GM21825 (cell line): ENCODE measurements around the gene AGER.
"Not testable (repeated sequence)": the region's sequence is repeated elsewhere in the genome, so short reads cannot be mapped to it uniquely, and the experiment has no call there.

ENCODE experiments used
- ATAC-seq: cut with Tn5 transposase; IDR thresholded peaks from one replicate; pipeline ENCODE4 v1.9.1; 2021; ENCODE audit warnings: mild to moderate bottlenecking, moderate library complexity; ENCODE audit not compliant: unreplicated experiment

AGER gene

GRCh38 chr6:32200711-32201475 is 16.8 kb upstream of the AGER start:
- no peak for ATAC-seq

- no peak for ATAC-seq
Measured at GRCh38 chr6:32198866-32199265, 14.8 kb upstream of the AGER start.

DNA sequence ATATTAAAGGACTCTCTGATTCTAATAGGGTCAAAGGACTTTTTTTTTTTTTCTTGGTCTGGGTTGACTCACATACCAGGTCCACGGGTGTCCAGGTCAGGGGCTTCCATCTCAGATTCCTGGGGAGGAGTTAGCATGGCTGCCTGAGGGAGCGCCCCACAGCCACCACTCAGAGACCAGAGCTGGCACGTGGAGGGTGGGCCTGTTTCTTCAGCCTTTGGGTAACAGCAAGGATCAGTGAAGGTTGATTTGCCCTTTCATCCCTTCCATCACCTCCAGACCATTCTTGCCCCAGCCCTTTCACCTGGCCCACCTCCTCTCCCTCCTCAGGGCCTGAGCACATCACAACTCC is 14.3 kb upstream of the AGER start:
- ATAC-seq: no peak

- ATAC-seq: no peak
Measured at GRCh38 chr6:32196682-32197616, 12.9 kb upstream of the AGER start.

DNA sequence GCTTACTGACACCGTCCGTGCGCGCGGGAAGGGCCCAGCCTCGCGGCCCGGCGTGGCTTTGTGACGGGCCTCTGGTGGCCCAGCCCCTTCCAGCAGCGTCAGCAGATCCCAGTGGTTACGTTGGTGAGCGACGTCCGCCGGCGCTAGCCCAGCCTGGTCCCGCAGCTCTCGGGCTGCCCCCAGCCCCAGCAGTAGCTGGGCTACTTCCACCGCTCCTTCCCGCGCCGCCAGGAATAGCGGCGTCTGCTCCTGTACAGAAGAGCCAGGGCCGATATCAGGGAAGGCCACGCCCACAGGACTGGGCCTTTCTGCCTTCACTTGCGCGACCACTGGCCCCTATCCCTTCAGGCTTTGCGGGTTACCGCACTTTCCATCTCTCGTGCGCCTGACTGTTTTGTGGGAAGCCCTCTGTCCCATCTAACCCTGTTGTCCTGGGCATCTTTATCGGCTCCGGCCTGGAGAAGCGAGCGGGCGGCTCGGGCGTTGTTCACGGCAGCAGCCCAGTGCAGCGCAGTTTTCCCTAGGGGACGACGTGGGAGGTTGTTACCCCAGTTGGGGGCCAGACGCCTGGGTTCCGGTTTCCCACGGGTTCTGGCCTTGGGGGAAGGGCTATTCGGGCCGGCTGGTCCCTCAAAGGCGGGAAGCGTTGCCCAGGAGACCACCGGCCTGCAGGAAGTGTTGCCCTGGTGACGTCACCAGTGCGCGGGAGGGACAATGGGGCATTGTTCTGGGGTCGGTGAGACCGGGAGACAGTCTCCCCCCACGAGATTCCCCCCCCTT is 12.0 kb upstream of the AGER start:
- peak; percentile 16 for ATAC-seq

GRCh38 chr6:32195652-32195901 is 11.5 kb upstream of the AGER start:
- ATAC-seq: peak; percentile 65

- no peak for ATAC-seq
Measured at GRCh38 chr6:32194825-32195651, 11.0 kb upstream of the AGER start.

DNA sequence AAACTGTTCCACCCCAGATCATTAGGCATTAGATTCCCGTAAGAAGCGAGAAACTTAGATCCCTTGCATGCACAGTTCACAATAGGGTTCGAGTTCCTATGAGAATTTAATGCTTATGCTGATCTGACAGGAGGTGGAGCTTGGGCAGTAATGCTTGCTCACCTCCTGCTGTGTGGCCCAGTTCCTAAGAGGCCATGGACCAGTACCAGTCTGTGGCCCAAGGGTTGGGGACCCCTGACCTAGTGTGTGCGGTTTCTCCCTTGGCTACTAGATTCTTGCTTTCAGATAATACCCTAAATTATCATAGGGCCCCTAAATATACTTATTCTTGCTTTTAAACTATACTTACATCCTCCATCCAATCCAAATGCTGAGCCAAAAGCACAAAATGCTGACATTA is 10.3 kb upstream of the AGER start:
- no peak for ATAC-seq

GRCh38 chr6:32193096-32193495 is 9.0 kb upstream of the AGER start:
- not testable (repeated sequence) for ATAC-seq

DNA sequence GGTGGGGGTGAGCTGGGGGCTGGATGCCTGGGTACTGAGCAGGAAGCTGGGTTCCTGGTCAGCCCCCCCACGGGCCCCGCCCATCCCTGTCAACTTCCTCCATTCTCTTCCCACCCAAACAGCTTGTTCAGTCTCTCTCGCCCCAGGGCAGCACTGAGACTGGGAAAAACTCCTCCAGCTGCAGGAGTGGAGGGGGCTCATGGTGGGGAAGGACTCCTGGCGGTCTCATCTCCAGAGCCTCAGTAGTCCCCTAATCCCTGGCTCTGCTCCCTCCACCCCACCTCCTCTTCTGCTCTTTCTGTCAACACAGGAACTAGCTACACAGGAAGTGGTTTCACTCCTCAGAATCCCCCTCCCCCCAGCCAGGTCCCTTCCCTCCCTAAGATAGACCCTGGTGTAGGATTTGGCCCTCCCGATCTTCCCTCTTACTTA is 8.6 kb upstream of the AGER start, which contains the start of gene GPSM3:
TSS of gene GPSM3 (minus strand) at position 36 of the 432 bp plus-strand sequence. CDS start 130 bp downstream, outside the sequence.
- ATAC-seq: no peak

DNA sequence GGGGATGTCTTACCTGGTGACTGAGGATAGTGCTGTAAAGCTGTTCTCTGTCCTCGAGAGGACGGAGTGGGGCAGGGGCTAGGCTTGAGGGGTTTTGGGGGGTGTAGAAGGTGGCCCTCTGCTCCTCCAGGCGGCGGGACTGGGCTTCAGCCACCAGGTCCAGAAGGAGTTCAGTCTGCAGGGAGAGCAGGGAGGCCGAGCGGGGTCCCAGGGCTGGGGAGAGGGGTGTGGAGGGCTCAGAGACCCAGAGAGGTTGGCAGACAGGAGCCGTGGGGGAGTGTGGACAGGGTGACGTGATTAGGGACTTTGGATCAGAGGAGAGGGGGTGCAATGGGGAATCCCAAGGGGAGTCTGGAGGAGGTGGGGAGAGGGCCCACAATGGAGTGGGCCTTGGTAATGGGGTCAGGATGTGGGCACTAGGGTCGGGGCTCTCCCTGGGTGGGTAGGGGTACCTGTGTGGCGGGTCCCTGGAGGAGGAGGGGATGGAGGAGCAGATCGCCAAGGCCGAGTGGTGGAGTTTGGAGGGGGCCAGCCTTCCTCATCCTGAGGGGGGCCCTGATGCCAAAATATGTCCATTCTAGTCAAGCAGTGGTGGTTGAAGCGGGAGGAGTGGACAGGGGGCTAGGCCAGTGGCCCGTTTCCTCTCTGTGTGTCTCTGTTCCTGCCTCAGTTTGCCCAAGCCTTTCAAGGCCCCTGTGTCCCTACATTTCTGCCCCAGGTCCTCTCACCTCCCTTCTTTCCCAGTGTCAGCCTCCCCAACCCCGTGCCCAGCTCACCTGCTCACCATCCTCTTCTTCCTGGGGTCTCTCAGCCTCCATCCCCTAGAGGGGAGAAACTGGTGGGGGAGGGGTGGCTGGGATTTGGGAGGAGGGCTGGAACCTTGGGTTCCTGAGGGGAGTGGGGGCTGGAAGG is 7.9 kb upstream of the AGER start:
- no peak for ATAC-seq

DNA sequence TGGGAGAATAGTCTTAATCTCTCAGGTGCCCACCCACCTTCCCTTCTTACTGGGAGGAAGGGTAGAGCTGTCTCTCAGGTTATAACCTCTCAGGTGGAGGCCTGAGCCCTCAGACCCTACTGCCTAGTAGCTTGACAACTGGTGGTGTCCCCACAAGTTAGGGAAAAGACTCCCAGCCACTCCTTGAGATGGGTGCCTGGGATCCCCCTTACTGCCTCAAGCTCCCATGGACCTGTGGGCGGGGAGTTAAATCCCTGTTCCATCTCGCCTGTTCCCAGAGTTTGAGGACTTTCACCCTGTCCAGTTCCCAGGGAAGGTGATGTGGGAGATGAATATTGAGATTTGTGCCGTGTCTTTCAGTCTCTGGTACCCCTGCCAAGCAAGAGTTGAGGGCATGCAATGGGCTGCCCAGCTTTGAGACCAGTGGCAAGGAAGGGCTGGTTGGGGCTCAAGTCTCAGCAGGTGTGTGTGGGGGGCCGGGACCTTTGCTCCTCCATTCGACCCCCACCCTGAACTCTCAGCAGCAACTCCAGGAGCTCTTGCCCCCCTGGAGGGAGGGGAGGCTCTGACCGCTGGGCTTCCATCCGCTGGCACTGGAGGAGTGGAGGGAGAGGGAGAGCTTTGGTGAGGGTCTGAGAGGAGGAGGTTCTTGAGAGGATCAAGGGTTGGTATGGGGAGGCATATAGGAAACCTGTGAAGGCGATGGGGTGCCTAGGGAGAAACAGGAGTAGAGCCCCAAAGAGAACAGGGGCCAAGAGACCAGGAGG is 7.0 kb upstream of the AGER start:
- no peak for ATAC-seq

GRCh38 chr6:32190054-32190851 is 6.2 kb upstream of the AGER start, which contains the start of gene PBX2:
Gene PBX2, minus strand, starts transcription at chr6:32190202. Its CDS starts 287 bp downstream, at chr6:32189915.
- ATAC-seq: peak; percentile 56

DNA sequence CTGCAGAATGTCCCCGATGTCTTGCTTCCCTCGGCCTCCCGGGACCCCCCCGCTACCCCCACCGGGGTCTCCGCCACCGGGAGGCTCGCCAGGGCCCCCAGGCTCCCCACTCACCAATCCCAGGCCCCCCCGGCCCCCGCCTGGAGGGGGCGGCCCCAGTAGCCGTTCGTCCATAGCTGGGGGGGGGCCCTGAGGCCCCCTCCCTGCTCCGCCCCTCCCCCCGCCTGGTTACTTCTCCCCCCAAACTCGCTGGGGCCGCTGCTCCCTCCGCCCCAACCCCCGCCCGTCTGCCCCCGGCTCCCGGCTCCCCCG is 5.6 kb upstream of the AGER start:
- no peak for ATAC-seq

GRCh38 chr6:32189069-32189741 is 5.2 kb upstream of the AGER start:
- no peak for ATAC-seq

DNA sequence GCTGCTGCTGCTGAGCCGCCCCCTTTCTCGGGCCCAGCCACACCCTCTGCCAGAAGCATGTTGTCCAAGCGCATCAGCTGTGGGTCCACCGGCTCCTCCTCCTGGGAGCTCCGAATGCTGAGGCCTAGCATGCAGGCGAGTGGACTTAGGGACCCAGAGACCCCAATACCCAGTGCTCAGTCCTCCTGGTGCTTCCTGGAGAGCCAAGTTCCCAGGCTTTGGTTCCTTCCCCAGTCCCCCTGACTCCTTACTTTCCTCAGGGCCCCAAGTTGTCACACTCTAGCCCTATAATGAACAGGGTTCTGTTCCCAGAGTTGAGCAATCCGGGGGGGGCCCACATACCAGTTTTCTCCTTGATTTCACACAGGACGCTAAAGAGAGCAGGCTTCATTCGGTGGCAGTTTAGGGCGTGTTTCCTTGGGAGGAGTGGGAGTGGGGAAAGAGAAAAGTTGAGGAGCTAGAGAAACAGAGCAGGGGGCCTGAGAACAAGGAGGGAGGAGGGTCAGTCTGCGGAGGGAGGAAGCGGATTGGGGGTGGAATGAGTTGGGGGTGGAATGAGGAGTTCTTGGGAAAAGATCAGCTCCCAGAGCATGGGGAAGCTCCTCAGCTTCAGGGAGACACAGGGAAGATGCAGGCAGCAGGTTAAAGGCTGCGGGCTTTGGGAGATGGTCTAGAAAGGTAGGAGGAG is 4.5 kb upstream of the AGER start:
- no peak for ATAC-seq
